GM13977 (cell line): Measurements from ENCODE around the gene NUP62.
"Not testable (repeated sequence)": the region's sequence is repeated elsewhere in the genome, so short reads cannot be mapped to it uniquely, and the experiment has no call there.

Experiments
- DNase-seq: peaks from one replicate; pipeline ENCODE4 v3.0.0; 2012; ENCODE audit warnings: low spot score
- in situ Hi-C: fragments of 300-500 bp; cut with MboI; formaldehyde crosslinking; loops from one replicate; pipeline ENCODE4 v1.12.0; 2022; ENCODE audit warnings: low sequenced_read_pairs, low pct_unique_long_range_greater_than_20kb, mixed read lengths, inconsistent platforms; ENCODE audit not compliant: unreplicated experiment
- TF ChIP-seq, protein P1 (sequence below): IDR thresholded peaks from 2 replicates; pipeline ENCODE4 v1.5.1; 2012; ENCODE audit warnings: mild to moderate bottlenecking, control low read depth; ENCODE audit not compliant: insufficient read depth; ENCODE audit errors: extremely low read depth, missing control alignments

NUP62 gene

DNA sequence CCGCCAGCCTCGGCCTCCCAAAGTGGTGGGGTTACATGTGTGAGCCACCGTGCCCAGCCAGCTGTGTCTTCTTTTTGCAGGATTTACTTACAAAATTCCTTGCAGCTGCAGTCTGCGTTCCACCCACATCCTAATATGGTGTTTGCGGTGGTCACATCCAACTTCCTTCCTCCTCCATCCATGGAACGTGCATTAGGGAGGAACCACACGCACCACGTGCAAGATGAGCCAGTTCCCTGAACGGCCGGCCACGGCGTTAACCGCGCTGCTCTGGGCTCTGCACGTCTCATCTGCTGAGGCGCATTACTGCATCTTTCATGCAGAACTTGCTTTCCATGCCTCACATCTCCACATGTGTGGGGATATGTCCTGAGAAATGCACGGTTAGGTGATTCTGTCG is 44.7 kb upstream of the NUP62 start:
- no peak for DNase-seq
- in situ Hi-C loops: no loop called here
- TF ChIP-seq, protein P1, sequence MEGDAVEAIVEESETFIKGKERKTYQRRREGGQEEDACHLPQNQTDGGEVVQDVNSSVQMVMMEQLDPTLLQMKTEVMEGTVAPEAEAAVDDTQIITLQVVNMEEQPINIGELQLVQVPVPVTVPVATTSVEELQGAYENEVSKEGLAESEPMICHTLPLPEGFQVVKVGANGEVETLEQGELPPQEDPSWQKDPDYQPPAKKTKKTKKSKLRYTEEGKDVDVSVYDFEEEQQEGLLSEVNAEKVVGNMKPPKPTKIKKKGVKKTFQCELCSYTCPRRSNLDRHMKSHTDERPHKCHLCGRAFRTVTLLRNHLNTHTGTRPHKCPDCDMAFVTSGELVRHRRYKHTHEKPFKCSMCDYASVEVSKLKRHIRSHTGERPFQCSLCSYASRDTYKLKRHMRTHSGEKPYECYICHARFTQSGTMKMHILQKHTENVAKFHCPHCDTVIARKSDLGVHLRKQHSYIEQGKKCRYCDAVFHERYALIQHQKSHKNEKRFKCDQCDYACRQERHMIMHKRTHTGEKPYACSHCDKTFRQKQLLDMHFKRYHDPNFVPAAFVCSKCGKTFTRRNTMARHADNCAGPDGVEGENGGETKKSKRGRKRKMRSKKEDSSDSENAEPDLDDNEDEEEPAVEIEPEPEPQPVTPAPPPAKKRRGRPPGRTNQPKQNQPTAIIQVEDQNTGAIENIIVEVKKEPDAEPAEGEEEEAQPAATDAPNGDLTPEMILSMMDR: no peak

DNA sequence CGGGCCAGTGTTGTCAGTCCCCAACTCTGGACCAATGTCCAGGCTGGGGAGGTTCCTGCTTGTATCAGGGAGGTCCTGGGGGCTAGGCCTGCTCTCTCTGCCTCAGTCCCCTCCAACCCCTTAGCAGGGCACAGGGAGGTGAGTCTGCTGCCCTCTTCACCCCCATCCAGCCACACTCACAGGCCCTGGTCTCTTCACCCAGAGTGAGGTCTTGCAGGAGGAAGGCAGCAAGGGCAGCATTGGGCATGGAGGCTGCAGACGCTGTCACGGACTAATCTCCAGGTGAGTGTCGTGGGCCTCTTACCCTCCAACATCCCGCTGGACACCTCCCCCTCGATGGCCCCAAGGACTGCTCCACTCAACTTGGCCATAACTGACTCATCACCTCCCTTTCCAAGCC is 43.5 kb upstream of the NUP62 start:
- TF ChIP-seq, protein P1: no peak
- in situ Hi-C loops: no loop called here
- DNase-seq: no peak

DNA sequence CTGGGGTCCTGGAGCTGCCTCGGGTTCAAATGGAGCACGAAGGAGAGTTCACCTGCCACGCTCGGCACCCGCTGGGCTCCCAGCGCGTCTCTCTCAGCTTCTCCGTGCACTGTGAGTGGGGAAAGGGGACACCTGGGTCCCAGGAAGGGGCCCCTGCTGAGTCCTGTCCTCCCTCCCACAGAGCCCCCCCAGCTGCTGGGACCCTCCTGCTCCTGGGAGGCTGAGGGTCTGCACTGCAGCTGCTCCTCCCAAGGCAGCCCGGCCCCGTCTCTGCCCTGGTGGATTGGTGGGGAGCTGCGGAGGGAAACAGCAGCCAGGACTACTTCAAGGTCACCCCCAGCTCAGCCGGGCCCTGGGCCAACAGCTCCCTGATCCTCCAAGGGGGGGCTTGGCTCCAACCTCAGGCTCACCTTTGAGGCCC is 42.7 kb upstream of the NUP62 start:
- DNase-seq: no peak
- in situ Hi-C loops: no loop called here
- TF ChIP-seq, protein P1: no peak

DNA sequence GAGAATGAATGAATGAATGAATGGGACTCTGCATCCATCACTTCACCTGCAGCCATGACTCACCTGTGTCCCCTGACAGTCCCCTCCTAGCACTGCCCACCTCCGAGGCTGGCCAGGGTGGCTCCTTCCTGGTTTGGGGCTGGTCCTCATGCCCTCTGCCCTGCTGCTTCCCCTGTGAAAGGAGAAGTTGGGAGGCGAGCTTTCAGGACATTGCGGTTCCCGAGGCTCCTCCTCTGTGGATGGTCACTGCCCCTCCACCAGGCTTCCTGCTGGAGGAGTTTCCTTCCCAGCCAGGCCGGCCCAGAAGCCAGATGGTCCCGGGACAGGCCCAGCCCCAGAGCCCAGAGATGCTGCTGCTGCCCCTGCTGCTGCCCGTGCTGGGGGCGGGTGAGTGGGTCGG is 40.1 kb upstream of the NUP62 start:
- DNase-seq, in situ Hi-C loops: not testable (repeated sequence)

DNA sequence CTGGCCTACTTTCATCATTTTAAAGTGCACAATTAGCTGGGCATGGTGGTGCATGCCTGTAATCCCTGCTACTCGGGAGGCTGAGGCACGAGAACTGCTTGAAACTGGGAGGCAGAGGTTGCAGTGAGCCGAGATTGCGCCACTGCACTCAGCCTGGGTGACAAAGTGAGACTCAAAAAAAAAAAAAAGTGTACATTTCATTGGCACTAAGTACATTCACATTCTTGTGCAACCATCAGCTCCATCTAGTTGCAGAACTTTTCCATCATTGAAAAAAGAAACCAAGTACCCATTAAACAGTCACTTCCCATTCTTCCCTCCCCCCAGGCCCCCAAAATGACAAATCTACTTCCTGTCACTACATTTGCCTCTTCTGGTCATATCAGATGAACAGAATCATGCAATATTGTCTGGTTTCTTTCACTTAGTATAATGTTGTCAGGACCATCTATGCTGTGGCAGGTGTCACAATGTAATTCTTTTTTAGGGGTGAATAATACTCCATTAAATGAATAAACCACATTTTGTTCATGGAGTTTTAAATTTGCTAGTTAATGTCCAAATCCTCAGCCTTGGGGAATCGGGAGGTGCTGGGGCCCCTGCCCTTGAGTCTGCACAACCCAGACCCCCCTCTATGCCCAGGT is 39.1 kb upstream of the NUP62 start:
- in situ Hi-C loops: no loop called here
- TF ChIP-seq, protein P1: no peak
- DNase-seq: no peak

DNA sequence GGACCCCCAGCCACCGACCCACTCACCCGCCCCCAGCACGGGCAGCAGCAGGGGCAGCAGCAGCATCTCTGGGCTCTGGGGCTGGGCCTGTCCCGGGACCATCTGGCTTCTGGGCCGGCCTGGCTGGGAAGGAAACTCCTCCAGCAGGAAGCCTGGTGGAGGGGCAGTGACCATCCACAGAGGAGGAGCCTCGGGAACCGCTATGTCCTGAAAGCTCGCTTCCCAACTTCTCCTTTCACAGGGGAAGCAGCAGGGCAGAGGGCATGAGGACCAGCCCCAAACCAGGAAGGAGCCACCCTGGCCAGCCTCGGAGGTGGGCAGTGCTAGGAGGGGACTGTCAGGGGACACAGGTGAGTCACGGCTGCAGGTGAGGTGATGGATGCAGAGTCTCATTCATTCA is 31.7 kb upstream of the NUP62 start, which contains the start of gene SIGLEC11:
SIGLEC11 (minus strand) TSS at position 193 of the 400 bp plus-strand sequence; CDS start at position 102, 91 bp downstream.
- not testable (repeated sequence) for DNase-seq

DNA sequence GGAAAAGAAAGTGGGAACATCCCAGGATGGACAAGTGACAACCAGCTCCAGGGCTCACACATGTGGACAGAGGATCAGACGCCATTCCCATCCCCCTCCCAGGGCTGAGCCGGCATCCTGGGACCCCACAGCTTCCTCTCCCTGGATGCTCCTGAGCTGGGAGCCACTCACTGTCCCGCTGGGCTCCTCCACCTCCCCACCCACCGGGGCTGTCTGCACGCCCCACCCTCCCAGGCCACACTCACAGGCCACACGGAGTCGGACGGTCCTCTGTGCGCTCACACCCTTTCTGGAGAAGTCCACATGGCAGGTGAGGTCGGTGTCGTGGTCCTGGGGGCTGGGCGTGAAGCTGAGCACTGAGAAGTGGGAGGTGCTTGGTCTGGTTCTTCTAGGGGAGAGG is 30.6 kb upstream of the NUP62 start:
- in situ Hi-C loops, DNase-seq: not testable (repeated sequence)

More for the DNA sequence above, 31.7 kb upstream of the NUP62 start, which contains the start of gene SIGLEC11:
- in situ Hi-C loops: not testable (repeated sequence)

DNA sequence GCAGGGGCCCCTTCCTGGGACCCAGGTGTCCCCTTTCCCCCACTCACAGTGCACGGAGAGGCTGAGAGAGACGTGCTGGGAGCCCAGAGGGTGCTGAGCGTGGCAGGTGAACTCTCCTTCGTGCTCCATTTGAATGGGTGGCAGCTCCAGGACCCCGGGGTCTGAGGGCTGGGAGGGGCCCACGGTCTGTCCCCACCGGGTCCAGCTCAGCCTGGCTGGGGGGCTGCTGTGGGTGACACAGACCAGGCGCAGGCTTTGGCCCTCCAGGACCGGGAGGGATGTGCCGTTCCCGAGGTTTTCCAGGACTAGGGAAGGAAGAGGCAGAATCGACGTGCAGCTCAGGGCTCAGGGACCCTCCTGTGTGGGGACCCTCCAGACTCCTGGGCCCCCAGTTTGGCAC is 29.3 kb upstream of the NUP62 start:
- DNase-seq, in situ Hi-C loops: not testable (repeated sequence)

DNA sequence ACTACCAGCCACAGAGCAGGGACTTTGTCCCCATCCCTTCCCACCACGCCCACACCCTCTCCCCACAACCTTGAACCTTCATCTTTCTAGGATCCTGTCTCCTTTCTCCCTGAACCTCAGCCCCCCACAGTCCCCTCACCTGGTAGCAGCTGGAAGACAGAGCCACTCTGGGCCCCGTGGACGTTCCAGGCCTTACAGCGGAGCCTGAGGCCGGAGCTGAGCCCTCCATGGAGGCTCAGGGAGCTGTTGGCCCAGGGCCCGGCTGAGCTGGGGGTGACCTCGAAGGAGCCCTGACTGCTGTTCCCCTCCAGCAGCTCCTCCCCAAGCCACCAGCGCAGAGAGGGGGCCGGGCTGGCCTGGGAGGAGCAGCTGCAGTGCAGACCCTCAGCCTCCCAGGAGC is 28.8 kb upstream of the NUP62 start:
- in situ Hi-C loops, DNase-seq: not testable (repeated sequence)
